HFFc6 (cell line): Measurements from ENCODE around the gene OR10AD1. TPM values are rescaled to one million over a fixed set of nuclear protein-coding genes. Genes with fewer than 3 reads are reported as not detected.
"Not testable (repeated sequence)": the region's sequence is repeated elsewhere in the genome, so short reads cannot be mapped to it uniquely, and the experiment has no call there.

ENCODE experiments used
- DNase-seq: peaks from one replicate; pipeline ENCODE4 v3.0.0-alpha.2; 2018
- H3K27ac Mint-ChIP-seq: 2 replicates; pipeline ENCODE4 v1.8.0; 2020; ENCODE audit warnings: mild to moderate bottlenecking, mixed read lengths
- H3K27me3 Mint-ChIP-seq: 2 replicates; pipeline ENCODE4 v1.8.0; 2021; ENCODE audit warnings: mild to moderate bottlenecking, moderate library complexity, mixed read lengths; ENCODE audit not compliant: insufficient read depth
- H3K36me3 Mint-ChIP-seq: 2 replicates; pipeline ENCODE4 v1.8.0; 2021; ENCODE audit warnings: low read depth, mixed read lengths
- H3K4me1 Mint-ChIP-seq: 2 replicates; pipeline ENCODE4 v1.8.0; 2020; ENCODE audit warnings: low read depth, mixed read lengths
- H3K4me3 Mint-ChIP-seq: 2 replicates; pipeline ENCODE4 v1.8.0; 2020; ENCODE audit warnings: mild to moderate bottlenecking, moderate library complexity, mixed read lengths
- H3K9me3 Mint-ChIP-seq: 2 replicates; pipeline ENCODE4 v1.8.0; 2020; ENCODE audit warnings: mild to moderate bottlenecking, mixed read lengths
- total RNA-seq, 6 experiments: library from RNA; stranded (reverse); fragmentation: NEBNext Ultra II Directional; extraction: Animal tissue kit (Norgen Biotek cat#: 25700); gene quantifications; 2 replicates in 1 of 6; 3 replicates in 5 of 6; pipeline ENCODE4 v1.2.3, GENCODE V29; 2021
- TF ChIP-seq, protein P1 (sequence below): fragments of 200-600 bp; sonication (generic); IDR thresholded peaks from 2 replicates; pipeline ENCODE4 v1.5.0; 2021; ENCODE audit warnings: antibody characterized with exemption, mild to moderate bottlenecking

OR10AD1 gene
- total RNA-seq, 6 experiments from 2014 or later, result not detected

DNA sequence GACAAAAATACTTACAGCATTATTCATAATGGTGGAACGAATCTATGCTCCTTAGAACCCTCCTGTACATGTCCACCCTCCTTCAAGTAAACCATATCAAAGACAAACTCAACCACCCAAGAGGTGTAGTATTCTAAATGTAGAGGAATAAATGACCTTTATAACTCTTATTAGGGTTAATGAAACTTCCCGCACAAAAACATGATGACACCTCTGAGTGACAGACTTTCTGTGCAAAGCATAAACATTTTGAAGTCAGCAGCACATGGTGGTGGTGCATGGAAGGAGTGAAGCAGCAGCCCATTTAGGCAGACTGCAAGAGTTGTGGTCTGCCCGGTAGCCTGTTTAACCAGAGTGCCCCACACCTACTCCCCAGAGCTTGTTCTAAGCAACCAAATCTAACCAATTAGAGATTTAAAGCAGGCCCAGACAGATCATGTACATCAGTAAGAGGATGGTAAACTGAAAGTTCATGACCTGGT is 45.2 kb downstream of the OR10AD1 start:
- TF ChIP-seq, protein P1, sequence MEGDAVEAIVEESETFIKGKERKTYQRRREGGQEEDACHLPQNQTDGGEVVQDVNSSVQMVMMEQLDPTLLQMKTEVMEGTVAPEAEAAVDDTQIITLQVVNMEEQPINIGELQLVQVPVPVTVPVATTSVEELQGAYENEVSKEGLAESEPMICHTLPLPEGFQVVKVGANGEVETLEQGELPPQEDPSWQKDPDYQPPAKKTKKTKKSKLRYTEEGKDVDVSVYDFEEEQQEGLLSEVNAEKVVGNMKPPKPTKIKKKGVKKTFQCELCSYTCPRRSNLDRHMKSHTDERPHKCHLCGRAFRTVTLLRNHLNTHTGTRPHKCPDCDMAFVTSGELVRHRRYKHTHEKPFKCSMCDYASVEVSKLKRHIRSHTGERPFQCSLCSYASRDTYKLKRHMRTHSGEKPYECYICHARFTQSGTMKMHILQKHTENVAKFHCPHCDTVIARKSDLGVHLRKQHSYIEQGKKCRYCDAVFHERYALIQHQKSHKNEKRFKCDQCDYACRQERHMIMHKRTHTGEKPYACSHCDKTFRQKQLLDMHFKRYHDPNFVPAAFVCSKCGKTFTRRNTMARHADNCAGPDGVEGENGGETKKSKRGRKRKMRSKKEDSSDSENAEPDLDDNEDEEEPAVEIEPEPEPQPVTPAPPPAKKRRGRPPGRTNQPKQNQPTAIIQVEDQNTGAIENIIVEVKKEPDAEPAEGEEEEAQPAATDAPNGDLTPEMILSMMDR, result peak; percentile 11; the same call in 1 of the 2 replicates
- peaks cover 36% of the 10 kb centered on the region for H3K4me1 Mint-ChIP-seq
- H3K4me3 Mint-ChIP-seq, result peak overlapping the region; percentile 96
- peaks cover 6% of the 10 kb centered on the region for H3K27me3 Mint-ChIP-seq
- no peak for DNase-seq
- H3K36me3 Mint-ChIP-seq, result peaks cover 10% of the 10 kb centered on the region; the same call in 1 of the 2 replicates
- H3K9me3 Mint-ChIP-seq, result no peaks in the 10 kb centered on the region
- peak overlapping the region; percentile 91 for H3K27ac Mint-ChIP-seq

DNA sequence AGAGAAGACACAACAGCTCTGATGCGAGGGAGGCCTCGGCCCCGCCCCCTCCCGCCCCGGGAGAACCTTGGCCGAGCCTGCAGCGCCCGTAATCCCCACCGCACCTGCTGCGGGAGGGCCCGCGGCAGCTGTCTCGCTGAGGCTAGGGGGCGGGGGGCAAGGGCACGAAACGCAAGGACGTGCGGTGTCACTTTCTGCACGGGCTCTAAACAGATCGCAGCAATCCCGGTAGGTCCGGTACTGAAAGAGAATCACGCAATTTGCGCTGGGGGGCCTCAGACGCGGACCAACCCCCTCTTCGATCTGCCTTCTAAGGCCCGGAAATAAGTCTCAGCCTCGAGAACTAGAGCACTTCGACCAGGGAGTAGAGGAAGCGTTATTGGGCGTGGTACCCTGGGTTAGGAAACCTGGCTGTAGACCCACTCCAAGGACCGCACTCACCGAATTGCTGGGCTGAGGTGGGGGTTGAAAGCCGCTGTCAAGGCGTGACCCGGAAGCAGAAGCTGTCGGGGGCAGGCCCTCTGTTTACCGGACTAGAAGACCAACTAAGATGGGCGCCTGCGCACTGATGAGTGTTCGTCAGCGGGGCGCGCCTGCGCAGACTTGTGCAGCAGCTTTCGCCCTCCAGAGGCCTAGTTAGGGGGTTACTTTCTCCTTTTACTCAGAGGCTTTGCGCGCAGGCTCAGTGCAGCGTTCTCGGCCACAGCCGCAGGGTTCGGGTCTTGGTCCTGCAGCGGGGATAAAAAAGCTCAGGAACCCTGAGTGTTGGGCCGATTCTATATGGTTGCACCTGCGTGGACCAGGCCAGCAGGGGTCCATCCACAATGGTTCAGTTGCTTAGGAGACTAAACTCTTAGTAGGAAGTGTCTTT is 45.8 kb downstream of the OR10AD1 start, which contains the start of gene ASB8:
Gene ASB8 (minus strand): TSS at position 498 of the 871 bp plus-strand sequence. CDS start 4,019 bp downstream, outside the sequence.
- Mint-ChIP-seq H3K36me3 (peaks cover 10% of the 10 kb centered on the region; the same call in 1 of the 2 replicates), H3K4me1 (peaks cover 42% of the 10 kb centered on the region), H3K9me3 (no peaks in the 10 kb centered on the region), H3K4me3 (peak within 1 kb of the TSS; percentile 96), H3K27ac (peak within 1 kb of the TSS; percentile 91), H3K27me3 (peaks cover 5% of the 10 kb centered on the region; the same call in 1 of the 2 replicates)
- TF ChIP-seq, protein P1, result peak; percentile 69
- peak; percentile 96 for DNase-seq

DNA sequence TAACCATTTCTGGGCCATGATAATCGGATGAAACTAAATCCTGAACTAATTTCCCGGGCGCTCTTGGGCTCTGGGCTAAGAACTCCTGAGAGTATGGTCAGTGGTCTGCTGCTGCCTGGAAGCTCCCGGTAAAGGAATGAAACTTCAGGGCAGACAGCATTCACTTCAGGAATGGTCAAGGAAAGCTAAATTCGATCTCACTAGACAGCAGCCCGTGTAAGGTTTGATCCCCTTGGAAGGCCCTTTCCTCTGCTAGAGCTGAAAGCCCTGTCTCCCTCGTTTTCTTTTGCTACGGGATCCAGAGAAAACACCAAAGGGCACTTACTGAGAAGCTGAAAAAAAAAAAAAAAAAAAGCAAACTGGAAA is 46.5 kb downstream of the OR10AD1 start:
- Mint-ChIP-seq H3K4me3 (peak overlapping the region; percentile 96), H3K36me3 (peaks cover 10% of the 10 kb centered on the region; the same call in 1 of the 2 replicates), H3K4me1 (peaks cover 46% of the 10 kb centered on the region), H3K27me3 (peaks cover 5% of the 10 kb centered on the region; the same call in 1 of the 2 replicates), H3K27ac (peak overlapping the region; percentile 91), H3K9me3 (no peaks in the 10 kb centered on the region)
- no peak for DNase-seq
- TF ChIP-seq, protein P1, result no peak

DNA sequence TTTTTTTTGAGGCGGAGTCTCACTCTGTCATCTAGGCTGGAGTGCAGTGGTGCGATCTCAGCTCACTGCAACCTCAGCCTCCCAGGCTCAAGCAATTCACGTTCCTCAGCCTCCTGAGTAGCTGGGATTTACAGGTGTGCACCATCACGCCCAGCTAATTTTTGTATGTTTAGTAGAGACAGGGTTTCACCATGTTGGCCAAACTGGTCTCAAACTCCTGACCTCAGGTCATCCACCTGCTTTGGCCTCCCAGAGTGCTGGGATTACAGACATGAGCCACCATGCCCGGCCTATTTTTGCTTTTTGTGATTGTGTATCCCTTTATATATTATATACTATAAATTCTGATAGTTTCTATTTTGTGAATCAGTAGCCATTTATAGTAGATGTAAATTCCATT is 47.3 kb downstream of the OR10AD1 start:
- Mint-ChIP-seq H3K4me1 (peaks cover 46% of the 10 kb centered on the region), H3K36me3 (peaks cover 10% of the 10 kb centered on the region; the same call in 1 of the 2 replicates)
- H3K27me3 Mint-ChIP-seq, H3K27ac Mint-ChIP-seq, H3K4me3 Mint-ChIP-seq, H3K9me3 Mint-ChIP-seq, DNase-seq: not testable (repeated sequence)

Other genes with a start within 250 kb of the OR10AD1 start
- 100 to 1,000 TPM in 5 of 6 experiments, 10 to 100 TPM in 1; 87.8 to 123 (median 107) TPM for gene TMEM106C, start 239.7 kb downstream of the OR10AD1 start, total RNA-seq
- gene COL2A1, start 198.8 kb downstream of the OR10AD1 start, total RNA-seq, result not detected
- 10 to 100 TPM; 13.3 to 24.7 (median 17.2) TPM for gene SENP1, start 97.2 kb downstream of the OR10AD1 start, total RNA-seq
- 10 to 100 TPM; 67.7 to 87.1 (median 73.3) TPM for gene PFKM, start 83.9 kb downstream of the OR10AD1 start, total RNA-seq
- 10 to 100 TPM; 30.9 to 41.8 (median 34.6) TPM for gene ASB8, start 45.8 kb downstream of the OR10AD1 start, total RNA-seq
- gene CCDC184, start 19.6 kb downstream of the OR10AD1 start, total RNA-seq, result under 1 TPM; 0.45 to 0.86 (median 0.59) TPM
- 1 to 10 TPM; 4.2 to 6.4 (median 5.2) TPM for gene ZNF641, start 147.6 kb upstream of the OR10AD1 start, total RNA-seq